Heart left ventricle (tissue), 16 donors: Measurements from ENCODE around the gene PNMA8A. TPM values are rescaled to one million over a fixed set of nuclear protein-coding genes. Genes with fewer than 3 reads are reported as not detected.
A peak's percentile ranks its signal among the peaks of the same experiment; 100 is the strongest.

Source experiments
- ATAC-seq, 4 donors: fragments of 200-7000 bp; cut with Tn5 transposase; one replicate each; pipeline ENCODE4 v1.9.1; 2020 to 2022; ENCODE audit warnings: moderate library complexity in 4 of 4, mild to moderate bottlenecking in 3 of 4, moderate number of reproducible peaks in 1 of 4
- DNase-seq, 5 donors: peaks; one replicate each; pipeline ENCODE4 v3.0.0-alpha.2; 2020
- H3K27ac ChIP-seq, 12 donors: fragments of 200-600 bp; sonication (generic) in 4 of 12; one replicate each; pipeline versions ENCODE4 v1.5.0 to v1.8.0; 2016 to 2022; ENCODE audit warnings: mild to moderate bottlenecking in 2 of 12
- H3K27me3 ChIP-seq, 9 donors: fragments of 200-600 bp; sonication (generic) in 2 of 9; one replicate each; pipeline versions ENCODE4 v1.5.1 to v1.8.0; 2016 to 2022; ENCODE audit warnings: mild to moderate bottlenecking in 3 of 9
- H3K36me3 ChIP-seq, 9 donors: fragments of 200-600 bp; sonication (generic) in 2 of 9; one replicate each; pipeline versions ENCODE4 v1.5.0 to v1.8.0; 2018 to 2022; ENCODE audit warnings: mild to moderate bottlenecking in 2 of 9
- H3K4me1 ChIP-seq, 12 donors: fragments of 200-600 bp; sonication (generic) in 4 of 12; one replicate each; pipeline versions ENCODE4 v1.5.0 to v1.8.0; 2016 to 2022; ENCODE audit warnings: mild to moderate bottlenecking in 3 of 12
- H3K4me3 ChIP-seq, 12 donors: fragments of 200-600 bp; sonication (generic) in 4 of 12; one replicate each; pipeline versions ENCODE4 v1.5.0 to v1.8.0; 2017 to 2022; ENCODE audit warnings: mild to moderate bottlenecking in 9 of 12, moderate library complexity in 4 of 12
- H3K9me3 ChIP-seq, 12 donors: fragments of 200-600 bp; sonication (generic) in 4 of 12; one replicate each; pipeline versions ENCODE4 v1.5.0 to v1.8.0; 2016 to 2022; ENCODE audit warnings: mild to moderate bottlenecking in 1 of 12
- CTCF ChIP-seq, 12 donors: fragments of 200-600 bp; sonication (generic) in 4 of 12; IDR thresholded peaks; one replicate each; pipeline versions ENCODE4 v1.5.0 to v1.8.0; 2018 to 2022; ENCODE audit warnings: antibody characterized with exemption in 12 of 12, mild to moderate bottlenecking in 5 of 12
- POLR2A ChIP-seq, 2 donors: fragments of 450-650 bp; IDR thresholded peaks; one replicate each; pipeline ENCODE4 v1.6.1; 2017; ENCODE audit warnings: antibody characterized with exemption in 2 of 2, mild to moderate bottlenecking in 2 of 2, moderate library complexity in 2 of 2
- WGBS, 4 donors: extraction: QIAGEN DNeasy Blood & Tissue Kit in 2 of 4; methylation state at CpG; one replicate each; pipeline versions ENCODE4 v1.1.5 to v1.1.7; 2013 to 2018; 5-methylcytosine and 5-hydroxymethylcytosine counted together
- intact Hi-C, 10 donors: fragments of 100-400 bp; cut with DNase I; formaldehyde crosslinking; loops; one replicate each; pipeline versions ENCODE4 v1.11.1 to v1.14.2; 2022
- polyA plus RNA-seq, 2 donors: library from polyadenylated mRNA; stranded (reverse); fragments of 200-250 nt; gene quantifications; one replicate each; pipeline ENCODE4 v1.2.3, GENCODE V29; 2013
- total RNA-seq, 9 donors: library from RNA; depleted of rRNA in 2 of 9; stranded (reverse); fragments of >200 nt in 2 of 9; fragmentation: NEBNext Ultra II Directional in 3 of 9; extraction: Animal tissue kit (Norgen Biotek cat#: 25700) in 3 of 9; gene quantifications; one replicate each; pipeline versions ENCODE4 v1.1.0 to v1.2.4, GENCODE V29; 2016 to 2023
- donor health status: ischemic (EF 13 %, LVEDD 7.1; RV severe dilation, severe dysfunction).
- donor health status: healthy with polysubstance abuse.
- donor health status: DM: no; HTN: yes; CAD: no.
- donor health status: DM: no; HTN: no; CAD: no.
- donor health status: ischemic (EF 25% LVEDD 6.9; RV normal size, moderate dysfunction).
- donor health status: ischemic (EF 25% LVEDD 5.7; RV mildly dilated, moderate dysfunction).
- donor health status: healthy.
- donor health status: DM: yes; HTN: yes; CAD: no.
- donor health status: ischemic (EF 35%, LVEDD 5.7; RV mildly dilated, moderate dysfunction).
- donor health status: nonischemic (EF 11% LVEDD 7.7; RV severe dilation, severe dysfunction).
- donor health status: DM: yes; HTN: yes; CAD: no.
- donor health status: PGD.
- donor health status: ischemic (EF 29% LVEDD 5.4; RV normal size, mild dysfunction).
- donor health status: nonischemic (EF 23%, LVEDD 6.1; RV moderate dilation, normal function).

PNMA8A gene
- total and polyA plus RNA-seq, 11 donors, result 2.1 to 12.1 (median 9.2) TPM

- peak in 11 of 12 donors; percentile 9 to 55 (median 34) for TF ChIP-seq CTCF (IDR thresholded peaks at IDR 0.05)
- no peak for TF ChIP-seq POLR2A (IDR thresholded peaks at IDR 0.05)
- H3K4me1 ChIP-seq, result peaks cover 4 to 48% (median 35%) of the 10 kb centered on the region in 12 donors
- intact Hi-C loops, result loop anchor here in 8 of 10 donors (1.0 to 10.0 kb wide), 9 partner anchors 23 to 209 kb away; no protein-coding TSS in a partner anchor
- H3K9me3 ChIP-seq, result no peaks in the 10 kb centered on the region
- 4 to 12% (median 6%) methylated on average over 28 to 52 of the region's 52 CpGs for WGBS, 4 donors
- peaks cover 0 to 78% (median 57%) of the 10 kb centered on the region in 9 donors for H3K27me3 ChIP-seq
- H3K27ac ChIP-seq, result no peak overlapping the region
- ATAC-seq (peak; percentile 38 to 68 (median 53)), DNase-seq (peak; percentile 50 to 81 (median 63))
- no peaks in the 10 kb centered on the region for H3K36me3 ChIP-seq
- peak overlapping the region in 8 of 12 donors; percentile 0 to 39 (median 28) for H3K4me3 ChIP-seq
Measured at GRCh38 chr19:46489445-46490272, 18.3 kb upstream of the PNMA8A start.

- TF ChIP-seq POLR2A (IDR thresholded peaks at IDR 0.05), result no peak
- no peak for TF ChIP-seq CTCF (IDR thresholded peaks at IDR 0.05)
- Histone ChIP-seq H3K4me1 (peaks cover 4 to 40% (median 29%) of the 10 kb centered on the region in 12 donors), H3K9me3 (no peaks in the 10 kb centered on the region), H3K27ac (no peak overlapping the region), H3K27me3 (peaks cover 0 to 72% (median 50%) of the 10 kb centered on the region in 9 donors), H3K4me3 (no peak overlapping the region), H3K36me3 (no peaks in the 10 kb centered on the region)
- DNase-seq (no peak), ATAC-seq (no peak)
- intact Hi-C loops, result loop anchor here in 7 of 10 donors (1.0 to 10.0 kb wide), 9 partner anchors 24 to 208 kb away; no protein-coding TSS in a partner anchor
- 50 to 58% (median 57%) methylated on average over 11 of the region's 11 CpGs for WGBS, 4 donors
Measured at GRCh38 chr19:46488551-46488950, 17.2 kb upstream of the PNMA8A start.

- peak; percentile 76 to 94 (median 90) for TF ChIP-seq CTCF (IDR thresholded peaks at IDR 0.05)
- TF ChIP-seq POLR2A (IDR thresholded peaks at IDR 0.05), result no peak
- H3K27me3 ChIP-seq, result peaks cover 0 to 65% (median 48%) of the 10 kb centered on the region in 9 donors
- 5 to 7% (median 5%) methylated on average over 32 to 38 of the region's 38 CpGs for WGBS, 4 donors
- ATAC-seq (peak; percentile 55 to 76 (median 74)), DNase-seq (peak; percentile 69 to 88 (median 76))
- H3K36me3 ChIP-seq, result no peaks in the 10 kb centered on the region
- no peaks in the 10 kb centered on the region for H3K9me3 ChIP-seq
- H3K4me1 ChIP-seq, result peaks cover under 1 to 34% (median 24%) of the 10 kb centered on the region in 12 donors
- H3K27ac ChIP-seq, result peak overlapping the region in 1 of 12 donors; percentile 11
- peak overlapping the region in 10 of 12 donors; percentile 17 to 57 (median 42) for H3K4me3 ChIP-seq
- intact Hi-C loops, result loop anchor here (1.0 to 10.0 kb wide), 12 partner anchors 25 to 207 kb away; no protein-coding TSS in a partner anchor
Measured at GRCh38 chr19:46487802-46488445, 16.6 kb upstream of the PNMA8A start.
